ENCODE results near the gene YJU2.

Gene YJU2

GRCh38 chr19:4297901-4298809, 51.3 kb downstream of the YJU2 start:
- Mint-ChIP-seq H3K9me3 (no peaks in the 10 kb centered on the region), H3K27ac (no peak overlapping the region), H3K27me3 (peaks cover 45% of the 10 kb centered on the region), H3K36me3 (no peaks in the 10 kb centered on the region), H3K4me3 (no peak overlapping the region), H3K4me1 (peaks cover 5% of the 10 kb centered on the region)
- ATAC-seq: no peak

- Mint-ChIP-seq H3K27ac (no peak overlapping the region), H3K4me3 (no peak overlapping the region), H3K27me3 (peaks cover 45% of the 10 kb centered on the region), H3K9me3 (no peaks in the 10 kb centered on the region), H3K36me3 (no peaks in the 10 kb centered on the region), H3K4me1 (peaks cover 5% of the 10 kb centered on the region)
- no peak for ATAC-seq
Observed at GRCh38 chr19:4298810-4299550, 52.1 kb downstream of the YJU2 start.

GRCh38 chr19:4300589-4300988, 53.7 kb downstream of the YJU2 start:
- ATAC-seq: no peak
- peaks cover 40% of the 10 kb centered on the region for H3K27me3 Mint-ChIP-seq
- peaks cover 11% of the 10 kb centered on the region for H3K4me1 Mint-ChIP-seq
- no peak overlapping the region for H3K4me3 Mint-ChIP-seq
- no peaks in the 10 kb centered on the region for H3K36me3 Mint-ChIP-seq
- H3K27ac Mint-ChIP-seq: no peak overlapping the region
- no peaks in the 10 kb centered on the region for H3K9me3 Mint-ChIP-seq

- peaks cover 6% of the 10 kb centered on the region for H3K4me1 Mint-ChIP-seq
- ATAC-seq: no peak
- H3K27ac Mint-ChIP-seq: no peak overlapping the region
- peaks cover 40% of the 10 kb centered on the region for H3K27me3 Mint-ChIP-seq
- H3K36me3 Mint-ChIP-seq: no peaks in the 10 kb centered on the region
- H3K4me3 Mint-ChIP-seq: no peak overlapping the region
- no peaks in the 10 kb centered on the region for H3K9me3 Mint-ChIP-seq
Observed at GRCh38 chr19:4301590-4302242, 54.8 kb downstream of the YJU2 start.

- H3K9me3 Mint-ChIP-seq: no peaks in the 10 kb centered on the region
- no peak for ATAC-seq
- H3K36me3 Mint-ChIP-seq: no peaks in the 10 kb centered on the region
- H3K4me3 Mint-ChIP-seq: no peak within 1 kb of the TSS
- peaks cover 6% of the 10 kb centered on the region for H3K4me1 Mint-ChIP-seq
- H3K27me3 Mint-ChIP-seq: peaks cover 43% of the 10 kb centered on the region
- H3K27ac Mint-ChIP-seq: no peak within 1 kb of the TSS
Observed at GRCh38 chr19:4302243-4302640, 55.4 kb downstream of the YJU2 start, which contains the start of gene TMIGD2. TMIGD2 (minus strand) TSS chr19:4302389; CDS start chr19:4302385, 4 bp downstream.

- ATAC-seq: no peak
- Mint-ChIP-seq H3K27ac (no peak overlapping the region), H3K9me3 (no peaks in the 10 kb centered on the region), H3K4me1 (peaks cover 6% of the 10 kb centered on the region), H3K4me3 (no peak overlapping the region), H3K36me3 (no peaks in the 10 kb centered on the region), H3K27me3 (peaks cover 43% of the 10 kb centered on the region)
Observed at GRCh38 chr19:4303819-4304537, 57.1 kb downstream of the YJU2 start.

GRCh38 chr19:4304538-4305256, 57.8 kb downstream of the YJU2 start, which contains the start of gene FSD1:
FSD1 (plus strand) TSS chr19:4304598; CDS start chr19:4304747, 149 bp downstream.
- Mint-ChIP-seq H3K36me3 (no peaks in the 10 kb centered on the region), H3K27me3 (peaks cover 43% of the 10 kb centered on the region), H3K4me3 (peak within 1 kb of the TSS; percentile 68), H3K4me1 (peaks cover 6% of the 10 kb centered on the region), H3K27ac (peak within 1 kb of the TSS; percentile 62), H3K9me3 (no peaks in the 10 kb centered on the region)
- ATAC-seq: peak; percentile 82

- Mint-ChIP-seq H3K9me3 (no peaks in the 10 kb centered on the region), H3K4me3 (peak overlapping the region; percentile 68), H3K36me3 (no peaks in the 10 kb centered on the region), H3K4me1 (peaks cover 6% of the 10 kb centered on the region), H3K27ac (peak overlapping the region; percentile 62), H3K27me3 (peaks cover 41% of the 10 kb centered on the region)
- no peak for ATAC-seq
Observed at GRCh38 chr19:4305257-4305612, 58.4 kb downstream of the YJU2 start.

- H3K36me3 Mint-ChIP-seq: no peaks in the 10 kb centered on the region
- H3K27ac Mint-ChIP-seq: peak overlapping the region; percentile 62
- H3K4me1 Mint-ChIP-seq: peaks cover 6% of the 10 kb centered on the region
- H3K4me3 Mint-ChIP-seq: peak overlapping the region; percentile 68
- no peaks in the 10 kb centered on the region for H3K9me3 Mint-ChIP-seq
- no peak for ATAC-seq
- peaks cover 37% of the 10 kb centered on the region for H3K27me3 Mint-ChIP-seq
Observed at GRCh38 chr19:4305659-4306058, 58.8 kb downstream of the YJU2 start.

GRCh38 chr19:4310247-4311121, 63.6 kb downstream of the YJU2 start:
- H3K27me3 Mint-ChIP-seq: peaks cover 17% of the 10 kb centered on the region
- no peaks in the 10 kb centered on the region for H3K9me3 Mint-ChIP-seq
- peaks cover under 1% of the 10 kb centered on the region for H3K4me1 Mint-ChIP-seq
- peak; percentile 39 for ATAC-seq
- no peak overlapping the region for H3K4me3 Mint-ChIP-seq
- no peak overlapping the region for H3K27ac Mint-ChIP-seq
- H3K36me3 Mint-ChIP-seq: no peaks in the 10 kb centered on the region

- ATAC-seq: no peak
- no peaks in the 10 kb centered on the region for H3K36me3 Mint-ChIP-seq
- no peak overlapping the region for H3K27ac Mint-ChIP-seq
- H3K4me3 Mint-ChIP-seq: no peak overlapping the region
- no peaks in the 10 kb centered on the region for H3K4me1 Mint-ChIP-seq
- H3K27me3 Mint-ChIP-seq: peaks cover 10% of the 10 kb centered on the region
- H3K9me3 Mint-ChIP-seq: peaks cover 4% of the 10 kb centered on the region
Observed at GRCh38 chr19:4313847-4314490, 67.1 kb downstream of the YJU2 start.

- H3K27me3 Mint-ChIP-seq: peaks cover 13% of the 10 kb centered on the region
- no peak overlapping the region for H3K27ac Mint-ChIP-seq
- no peak overlapping the region for H3K4me3 Mint-ChIP-seq
- H3K9me3 Mint-ChIP-seq: peaks cover 28% of the 10 kb centered on the region
- no peak for ATAC-seq
- H3K4me1 Mint-ChIP-seq: no peaks in the 10 kb centered on the region
- H3K36me3 Mint-ChIP-seq: peaks cover 7% of the 10 kb centered on the region
Observed at GRCh38 chr19:4316956-4317355, 70.1 kb downstream of the YJU2 start.

GRCh38 chr19:4318460-4318859, 71.6 kb downstream of the YJU2 start:
- Mint-ChIP-seq H3K4me1 (no peaks in the 10 kb centered on the region), H3K4me3 (no peak overlapping the region), H3K9me3 (peaks cover 31% of the 10 kb centered on the region), H3K36me3 (peaks cover 7% of the 10 kb centered on the region), H3K27me3 (peaks cover 13% of the 10 kb centered on the region), H3K27ac (no peak overlapping the region)
- no peak for ATAC-seq

All from stimulated activated memory B cell treated with anti-CD40 and anti-IgM and Interleukin-4, amounts not matched to agents 10 μg/mL and 1 μg/mL and 100 μg/mL, for 72 hours (primary cell).